HT1080 (cell line): ENCODE data around the gene HSD11B1. TPM values are rescaled to one million over a fixed set of nuclear protein-coding genes. Genes with fewer than 3 reads are reported as not detected.

Experiments used
- DNase-seq: peaks from one replicate; pipeline ENCODE4 v3.0.0-alpha.2; 2015; ENCODE audit warnings: low read depth
- polyA plus RNA-seq, 2 experiments: library from polyadenylated mRNA; depleted of rRNA; stranded (reverse); fragments of >200 nt; gene quantifications; 2 replicates each; pipeline ENCODE4 v1.2.3, GENCODE V29; 2015
- total RNA-seq: library from RNA; depleted of rRNA; stranded (reverse); fragments of >200 nt; shearing (Covaris generic); gene quantifications from 2 replicates; pipeline ENCODE4 v1.2.3, GENCODE V29; 2014; rRNA removed

The HSD11B1 gene
- 45.4 and 45.9 TPM in 2 replicates for total RNA-seq
- 73.4 and 90.8 TPM in 2 replicates for polyA plus RNA-seq (2015; cell fraction: cytosol; rRNA removed)
- polyA plus RNA-seq (2015; cell fraction: nucleus; rRNA removed), result 85.8 and 97.4 TPM in 2 replicates

- DNase-seq, result no peak
Observed at GRCh38 chr1:209704584-209704983, at the start of gene HSD11B1. Gene HSD11B1 (plus strand): TSS chr1:209704846. CDS start chr1:209704943, 97 bp downstream.

GRCh38 chr1:209655411-209656231 is 49.0 kb upstream of the HSD11B1 start:
- DNase-seq, result peak; percentile 77

- DNase-seq, result peak; percentile 100
Observed at GRCh38 chr1:209657140-209657879, 47.3 kb upstream of the HSD11B1 start.

GRCh38 chr1:209657918-209658317 is 46.7 kb upstream of the HSD11B1 start:
- no peak for DNase-seq

GRCh38 chr1:209659909-209660308 is 44.7 kb upstream of the HSD11B1 start:
- DNase-seq, result peak; percentile 92

GRCh38 chr1:209661071-209661470 is 43.6 kb upstream of the HSD11B1 start:
- DNase-seq, result no peak

- peak; percentile 76 for DNase-seq
Observed at GRCh38 chr1:209662879-209663327, 41.7 kb upstream of the HSD11B1 start.

GRCh38 chr1:209667103-209667502 is 37.5 kb upstream of the HSD11B1 start:
- DNase-seq, result no peak

- DNase-seq, result peak; percentile 63
Observed at GRCh38 chr1:209667708-209668107, 36.9 kb upstream of the HSD11B1 start.

- peak; percentile 66 for DNase-seq
Observed at GRCh38 chr1:209670441-209671082, 34.1 kb upstream of the HSD11B1 start.

- peak; percentile 81 for DNase-seq
Observed at GRCh38 chr1:209672705-209673630, 31.7 kb upstream of the HSD11B1 start.

- DNase-seq, result no peak
Observed at GRCh38 chr1:209673631-209674417, 30.8 kb upstream of the HSD11B1 start.

GRCh38 chr1:209674957-209675564 is 29.6 kb upstream of the HSD11B1 start, which contains the start of gene G0S2:
Gene G0S2 (plus strand): TSS chr1:209675412. CDS start chr1:209675685, 273 bp downstream.
- DNase-seq, result no peak

- DNase-seq, result no peak
Observed at GRCh38 chr1:209675565-209676154, 29.0 kb upstream of the HSD11B1 start.

GRCh38 chr1:209678981-209679539 is 25.6 kb upstream of the HSD11B1 start:
- no peak for DNase-seq

- DNase-seq, result peak; percentile 44
Observed at GRCh38 chr1:209685821-209686220, 18.8 kb upstream of the HSD11B1 start.

GRCh38 chr1:209686322-209686721 is 18.3 kb upstream of the HSD11B1 start:
- no peak for DNase-seq

- DNase-seq, result peak; percentile 91
Observed at GRCh38 chr1:209688746-209689234, 15.9 kb upstream of the HSD11B1 start.
